Ovary (tissue), 3 donors: ENCODE measurements around the gene TRPC1.

Source experiments
- CTCF ChIP-seq, 3 donors: fragments of 450-650 bp in 2 of 3; fragments of 200-600 bp in 1 of 3; IDR thresholded peaks; one replicate each; pipeline versions ENCODE4 v1.5.1 to v1.8.0; 2016 to 2022; ENCODE audit warnings: antibody characterized with exemption in 3 of 3, mild to moderate bottlenecking in 1 of 3
- POLR2A ChIP-seq: fragments of 450-650 bp; IDR thresholded peaks from one replicate; pipeline ENCODE4 v1.6.1; 2017; ENCODE audit warnings: antibody characterized with exemption, mild to moderate bottlenecking, moderate library complexity
- donor health status: DM: no; HTN: no; CAD: no.

DNA sequence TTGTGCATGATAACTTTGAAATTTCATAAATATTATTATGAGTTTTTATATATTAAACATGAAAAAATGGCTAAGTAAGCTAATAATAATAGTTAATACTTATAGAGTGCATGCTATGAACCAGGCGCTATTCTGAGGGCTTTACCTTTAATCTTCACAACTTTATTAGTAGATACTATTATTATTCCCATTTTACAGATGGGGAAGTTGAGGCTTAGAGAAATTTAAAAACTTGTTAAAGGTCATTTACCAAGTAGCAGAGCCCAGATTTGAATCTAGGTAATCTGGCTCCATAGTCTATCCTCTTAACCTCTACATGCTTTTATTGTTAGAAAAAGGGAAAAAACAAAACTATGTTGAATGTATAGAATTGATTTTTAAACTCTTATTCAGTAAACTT lies 60.4 kb downstream of the TRPC1 start:
- no peak for TF ChIP-seq CTCF (IDR thresholded peaks at IDR 0.05)
- TF ChIP-seq POLR2A: no peak
